ENCODE measurements around the gene IRF4.

IRF4 gene

GRCh38 chr6:358847-359246 lies 32.7 kb upstream of the IRF4 start:
- H3K4me3 ChIP-seq (ENCODE audit: low read depth, low read length), result no peak overlapping the region
- TF ChIP-seq CTCF (IDR thresholded peaks at IDR 0.05; ENCODE audit: borderline replicate concordance, insufficient read depth, low read depth, low read length), result no peak

GRCh38 chr6:359261-360035 lies 32.1 kb upstream of the IRF4 start:
- no peak overlapping the region for H3K4me3 ChIP-seq (ENCODE audit: low read depth, low read length)
- no peak for TF ChIP-seq CTCF (IDR thresholded peaks at IDR 0.05; ENCODE audit: borderline replicate concordance, insufficient read depth, low read depth, low read length)

- TF ChIP-seq CTCF (IDR thresholded peaks at IDR 0.05; ENCODE audit: borderline replicate concordance, insufficient read depth, low read depth, low read length), result no peak
- H3K4me3 ChIP-seq (ENCODE audit: low read depth, low read length), result no peak overlapping the region
These were observed 31.2 kb upstream of the IRF4 start for GRCh38 chr6:360349-360748.

- H3K4me3 ChIP-seq (ENCODE audit: low read depth, low read length), result no peak overlapping the region
- no peak for TF ChIP-seq CTCF (IDR thresholded peaks at IDR 0.05; ENCODE audit: borderline replicate concordance, insufficient read depth, low read depth, low read length)
These were observed 30.7 kb upstream of the IRF4 start for GRCh38 chr6:360764-361373.

GRCh38 chr6:361411-362132 lies 30.0 kb upstream of the IRF4 start:
- no peak overlapping the region for H3K4me3 ChIP-seq (ENCODE audit: low read depth, low read length)
- no peak for TF ChIP-seq CTCF (IDR thresholded peaks at IDR 0.05; ENCODE audit: borderline replicate concordance, insufficient read depth, low read depth, low read length)

GRCh38 chr6:362231-362923 lies 29.2 kb upstream of the IRF4 start:
- TF ChIP-seq CTCF (IDR thresholded peaks at IDR 0.05; ENCODE audit: borderline replicate concordance, insufficient read depth, low read depth, low read length), result no peak
- no peak overlapping the region for H3K4me3 ChIP-seq (ENCODE audit: low read depth, low read length)
